ENCODE results near the gene LDLRAD4.

LDLRAD4 gene

GRCh38 chr18:13544953-13545352 is 326.4 kb downstream of the LDLRAD4 start:
- no peaks in the 10 kb centered on the region for H3K27me3 ChIP-seq (ENCODE audit: insufficient read depth, low read depth, severe bottlenecking)
- no peak overlapping the region for H3K27ac ChIP-seq
- H3K4me3 ChIP-seq (ENCODE audit: low read depth, low read length): no peak overlapping the region
- no peaks in the 10 kb centered on the region for H3K36me3 ChIP-seq
- no peak for DNase-seq
- TF ChIP-seq CTCF (IDR thresholded peaks at IDR 0.05; ENCODE audit: low read depth, low read length): no peak
- no peaks in the 10 kb centered on the region for H3K9me3 ChIP-seq (ENCODE audit: severe bottlenecking)

DNA sequence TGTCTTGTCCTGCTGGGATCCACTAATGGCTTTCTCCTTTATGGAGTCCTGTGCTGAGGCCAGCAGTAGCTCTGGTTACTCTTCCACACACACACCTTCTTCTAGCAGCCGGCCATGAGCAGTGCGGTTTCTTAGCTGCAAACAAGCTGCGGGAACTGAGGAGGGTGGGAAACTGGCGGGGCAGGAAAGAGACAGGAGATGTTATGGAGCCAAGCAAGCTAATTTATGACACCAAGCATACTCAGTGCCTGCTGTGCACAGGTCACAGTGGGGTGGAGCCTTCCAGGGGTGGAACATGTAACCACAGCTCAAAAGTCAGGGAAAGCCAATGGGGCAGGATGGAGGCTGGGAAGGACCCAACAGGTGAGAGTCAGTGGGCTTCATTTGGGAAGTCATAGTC is 327.0 kb downstream of the LDLRAD4 start:
- DNase-seq: no peak
- H3K4me3 ChIP-seq (ENCODE audit: low read depth, low read length): no peak overlapping the region
- TF ChIP-seq CTCF (IDR thresholded peaks at IDR 0.05; ENCODE audit: low read depth, low read length): no peak
- no peak overlapping the region for H3K27ac ChIP-seq
- no peaks in the 10 kb centered on the region for H3K9me3 ChIP-seq (ENCODE audit: severe bottlenecking)
- H3K36me3 ChIP-seq: no peaks in the 10 kb centered on the region
- no peaks in the 10 kb centered on the region for H3K27me3 ChIP-seq (ENCODE audit: insufficient read depth, low read depth, severe bottlenecking)

DNA sequence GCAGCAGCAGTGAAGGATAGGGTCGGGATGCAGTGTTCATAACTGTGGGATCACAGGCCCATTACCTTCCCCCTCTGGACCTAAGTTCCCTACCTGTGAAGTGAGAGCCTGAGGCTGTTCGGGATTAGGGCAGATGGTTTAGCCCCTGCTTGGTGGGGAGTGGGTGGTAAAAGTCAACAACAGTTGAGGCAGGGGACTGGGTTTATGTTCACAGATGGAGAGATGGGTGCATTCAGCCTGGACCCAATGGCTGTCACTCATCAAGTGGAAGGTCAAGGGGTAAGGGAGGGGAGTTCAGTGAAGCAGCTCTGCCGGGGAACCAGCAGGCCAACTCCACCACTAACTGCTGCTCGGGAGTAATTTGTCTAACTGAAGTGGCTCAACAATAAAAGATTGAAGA is 327.4 kb downstream of the LDLRAD4 start:
- no peak overlapping the region for H3K27ac ChIP-seq
- no peak for TF ChIP-seq CTCF (IDR thresholded peaks at IDR 0.05; ENCODE audit: low read depth, low read length)
- no peak overlapping the region for H3K4me3 ChIP-seq (ENCODE audit: low read depth, low read length)
- DNase-seq: no peak
- no peaks in the 10 kb centered on the region for H3K9me3 ChIP-seq (ENCODE audit: severe bottlenecking)
- no peaks in the 10 kb centered on the region for H3K36me3 ChIP-seq
- no peaks in the 10 kb centered on the region for H3K27me3 ChIP-seq (ENCODE audit: insufficient read depth, low read depth, severe bottlenecking)

GRCh38 chr18:13546638-13547037 is 328.1 kb downstream of the LDLRAD4 start:
- DNase-seq: no peak
- Histone ChIP-seq H3K4me3 (ENCODE audit: low read depth, low read length) (no peak overlapping the region), H3K27me3 (ENCODE audit: insufficient read depth, low read depth, severe bottlenecking) (no peaks in the 10 kb centered on the region), H3K36me3 (no peaks in the 10 kb centered on the region), H3K9me3 (ENCODE audit: severe bottlenecking) (no peaks in the 10 kb centered on the region), H3K27ac (no peak overlapping the region)
- TF ChIP-seq CTCF (IDR thresholded peaks at IDR 0.05; ENCODE audit: low read depth, low read length): no peak

- no peaks in the 10 kb centered on the region for H3K36me3 ChIP-seq
These were observed 328.8 kb downstream of the LDLRAD4 start for GRCh38 chr18:13547347-13547746.

More at GRCh38 chr18:13547347-13547746, 328.8 kb downstream of the LDLRAD4 start:
- Histone ChIP-seq H3K27ac (no peak overlapping the region), H3K27me3 (ENCODE audit: insufficient read depth, low read depth, severe bottlenecking) (no peaks in the 10 kb centered on the region), H3K4me3 (ENCODE audit: low read depth, low read length) (no peak overlapping the region), H3K9me3 (ENCODE audit: severe bottlenecking) (no peaks in the 10 kb centered on the region)
- TF ChIP-seq CTCF (IDR thresholded peaks at IDR 0.05; ENCODE audit: low read depth, low read length): no peak
- DNase-seq: no peak

All from WERI-Rb-1 (cell line).